ENCODE results near the gene IQSEC3. TPM values are rescaled to one million over a fixed set of nuclear protein-coding genes. Genes with fewer than 3 reads are reported as not detected.

IQSEC3 gene
- total and polyA plus RNA-seq, 7 experiments from 2014 or later: 0.36 to 5.5 (median 1.7) TPM; not detected in 1

- no peaks in the 10 kb centered on the region for H3K9me3 ChIP-seq (ENCODE audit: control insufficient read depth in 2 of 3, low read length in 3 of 3)
- no peaks in the 10 kb centered on the region for H3K4me1 ChIP-seq (ENCODE audit: control insufficient read depth in 2 of 2, insufficient read depth in 2 of 2, low read length in 2 of 2)
- H3K4me3 ChIP-seq (ENCODE audit: low read length): no peak overlapping the region
- ChIA-PET POLR2A (no interaction called here), CTCF (no interaction called here)
- Mint-ChIP-seq H3K4me3 (no peak overlapping the region), H3K27me3 (peaks cover 0 to 10% (median 5%) of the 10 kb centered on the region in 5 donors), H3K36me3 (peaks cover 0 to 3% (median 0%) of the 10 kb centered on the region in 5 donors), H3K4me1 (peaks cover 8 to 23% (median 16%) of the 10 kb centered on the region in 7 donors), H3K9me3 (no peaks in the 10 kb centered on the region), H3K27ac (no peak overlapping the region)
- no peak for DNase-seq
- no peak overlapping the region for H3K27ac ChIP-seq (ENCODE audit: low read depth, low read length)
- no peak for ATAC-seq
- H3K27me3 ChIP-seq (ENCODE audit: control insufficient read depth in 2 of 2, insufficient read depth in 2 of 2, low read length in 2 of 2): no peaks in the 10 kb centered on the region
- intact Hi-C loops (cut with micrococcal nuclease): no loop called here
- no peaks in the 10 kb centered on the region for H3K36me3 ChIP-seq (ENCODE audit: control insufficient read depth in 2 of 3, insufficient read depth in 3 of 3, low read length in 3 of 3)
Observed at GRCh38 chr12:165862-166368, 99.3 kb downstream of the IQSEC3 start.

- no peak for DNase-seq
- CTCF ChIA-PET: no interaction called here
- Histone ChIP-seq H3K4me1 (ENCODE audit: control insufficient read depth in 2 of 2, insufficient read depth in 2 of 2, low read length in 2 of 2) (no peaks in the 10 kb centered on the region), H3K27ac (ENCODE audit: low read depth, low read length) (no peak overlapping the region), H3K9me3 (ENCODE audit: control insufficient read depth in 2 of 3, low read length in 3 of 3) (no peaks in the 10 kb centered on the region), H3K27me3 (ENCODE audit: control insufficient read depth in 2 of 2, insufficient read depth in 2 of 2, low read length in 2 of 2) (no peaks in the 10 kb centered on the region), H3K4me3 (ENCODE audit: low read length) (no peak overlapping the region), H3K36me3 (ENCODE audit: control insufficient read depth in 2 of 3, insufficient read depth in 3 of 3, low read length in 3 of 3) (no peaks in the 10 kb centered on the region)
- H3K4me1 Mint-ChIP-seq: peaks cover 8 to 23% (median 16%) of the 10 kb centered on the region in 7 donors
- H3K4me3 Mint-ChIP-seq: no peak overlapping the region
- H3K27ac Mint-ChIP-seq: no peak overlapping the region
- POLR2A ChIA-PET: no interaction called here
- intact Hi-C loops (cut with micrococcal nuclease): no loop called here
- ATAC-seq: no peak
- H3K27me3 Mint-ChIP-seq: peaks cover 0 to 15% (median 5%) of the 10 kb centered on the region in 5 donors
- peaks cover 0 to 3% (median 0%) of the 10 kb centered on the region in 5 donors for H3K36me3 Mint-ChIP-seq
- H3K9me3 Mint-ChIP-seq: no peaks in the 10 kb centered on the region
Observed at GRCh38 chr12:166425-167075, 100.0 kb downstream of the IQSEC3 start.

- DNase-seq: no peak
- H3K27me3 ChIP-seq (ENCODE audit: control insufficient read depth in 2 of 2, insufficient read depth in 2 of 2, low read length in 2 of 2): no peaks in the 10 kb centered on the region
- H3K27ac ChIP-seq (ENCODE audit: low read depth, low read length): no peak overlapping the region
- peaks cover 12 to 23% (median 16%) of the 10 kb centered on the region in 7 donors for H3K4me1 Mint-ChIP-seq
- ChIA-PET CTCF (no interaction called here), POLR2A (no interaction called here)
- no peak overlapping the region for H3K4me3 Mint-ChIP-seq
- H3K36me3 ChIP-seq (ENCODE audit: control insufficient read depth in 2 of 3, insufficient read depth in 3 of 3, low read length in 3 of 3): no peaks in the 10 kb centered on the region
- H3K27ac Mint-ChIP-seq: peak overlapping the region in 1 of 9 donors; percentile 8
- no peaks in the 10 kb centered on the region for H3K9me3 Mint-ChIP-seq
- no peak for ATAC-seq
- no peaks in the 10 kb centered on the region for H3K4me1 ChIP-seq (ENCODE audit: control insufficient read depth in 2 of 2, insufficient read depth in 2 of 2, low read length in 2 of 2)
- H3K36me3 Mint-ChIP-seq: peaks cover 0 to 3% (median 0%) of the 10 kb centered on the region in 5 donors
- intact Hi-C loops (cut with micrococcal nuclease): no loop called here
- H3K4me3 ChIP-seq (ENCODE audit: low read length): no peak overlapping the region
- H3K27me3 Mint-ChIP-seq: peaks cover 4 to 24% (median 8%) of the 10 kb centered on the region in 5 donors
- no peaks in the 10 kb centered on the region for H3K9me3 ChIP-seq (ENCODE audit: control insufficient read depth in 2 of 3, low read length in 3 of 3)
Observed at GRCh38 chr12:167959-168600, 101.5 kb downstream of the IQSEC3 start.

- H3K4me1 Mint-ChIP-seq: peaks cover 12 to 23% (median 16%) of the 10 kb centered on the region in 7 donors
- POLR2A ChIA-PET: no interaction called here
Observed at GRCh38 chr12:168763-169525, 102.4 kb downstream of the IQSEC3 start.

GRCh38 chr12:169528-170370 is 103.2 kb downstream of the IQSEC3 start:
- Histone ChIP-seq H3K27me3 (ENCODE audit: control insufficient read depth in 2 of 2, insufficient read depth in 2 of 2, low read length in 2 of 2) (no peaks in the 10 kb centered on the region), H3K4me3 (ENCODE audit: low read length) (no peak overlapping the region), H3K9me3 (ENCODE audit: control insufficient read depth in 2 of 3, low read length in 3 of 3) (no peaks in the 10 kb centered on the region), H3K4me1 (ENCODE audit: control insufficient read depth in 2 of 2, insufficient read depth in 2 of 2, low read length in 2 of 2) (no peaks in the 10 kb centered on the region), H3K27ac (ENCODE audit: low read depth, low read length) (no peak overlapping the region), H3K36me3 (ENCODE audit: control insufficient read depth in 2 of 3, insufficient read depth in 3 of 3, low read length in 3 of 3) (no peaks in the 10 kb centered on the region)
- Mint-ChIP-seq H3K27me3 (peaks cover 5 to 26% (median 8%) of the 10 kb centered on the region in 5 donors), H3K36me3 (no peaks in the 10 kb centered on the region), H3K9me3 (no peaks in the 10 kb centered on the region), H3K4me3 (peak overlapping the region in 1 of 10 donors; percentile 22), H3K4me1 (peaks cover 12 to 23% (median 16%) of the 10 kb centered on the region in 7 donors), H3K27ac (peak overlapping the region in 1 of 9 donors; percentile 35)
- CTCF ChIA-PET: no interaction called here
- ATAC-seq (no peak), DNase-seq (no peak)
- intact Hi-C loops (cut with micrococcal nuclease): no loop called here
- POLR2A ChIA-PET: no interaction called here

More at GRCh38 chr12:168763-169525, 102.4 kb downstream of the IQSEC3 start:
- Histone ChIP-seq H3K9me3 (ENCODE audit: control insufficient read depth in 2 of 3, low read length in 3 of 3) (no peaks in the 10 kb centered on the region), H3K36me3 (ENCODE audit: control insufficient read depth in 2 of 3, insufficient read depth in 3 of 3, low read length in 3 of 3) (no peaks in the 10 kb centered on the region), H3K4me1 (ENCODE audit: control insufficient read depth in 2 of 2, insufficient read depth in 2 of 2, low read length in 2 of 2) (no peaks in the 10 kb centered on the region), H3K4me3 (ENCODE audit: low read length) (no peak overlapping the region), H3K27ac (ENCODE audit: low read depth, low read length) (no peak overlapping the region), H3K27me3 (ENCODE audit: control insufficient read depth in 2 of 2, insufficient read depth in 2 of 2, low read length in 2 of 2) (no peaks in the 10 kb centered on the region)
- H3K27ac Mint-ChIP-seq: peak overlapping the region in 1 of 9 donors; percentile 36
- intact Hi-C loops (cut with micrococcal nuclease): no loop called here
- H3K36me3 Mint-ChIP-seq: peaks cover 0 to 3% (median 0%) of the 10 kb centered on the region in 5 donors
- CTCF ChIA-PET: no interaction called here
- H3K4me3 Mint-ChIP-seq: peak overlapping the region in 1 of 10 donors; percentile 22
- no peaks in the 10 kb centered on the region for H3K9me3 Mint-ChIP-seq
- DNase-seq (no peak), ATAC-seq (no peak)
- peaks cover 5 to 26% (median 8%) of the 10 kb centered on the region in 5 donors for H3K27me3 Mint-ChIP-seq

All from naive thymus-derived CD4-positive, alpha-beta T cell (primary cell).